Fibroblast of lung (primary cell): ENCODE data around the gene HLA-DRB5. TPM values are rescaled to one million over a fixed set of nuclear protein-coding genes. Genes with fewer than 3 reads are reported as not detected.
"Not testable (repeated sequence)": the region's sequence is repeated elsewhere in the genome, so short reads cannot be mapped to it uniquely, and the experiment has no call there.

Source experiments
- DNase-seq, 2 donors: peaks; one replicate each; pipeline versions ENCODE4 v3.0.0 to v3.0.0-alpha.2; 2010; ENCODE audit warnings: low read depth in 2 of 2
- H2AFZ ChIP-seq: 2 replicates; pipeline ENCODE4 v1.5.1; 2012; ENCODE audit warnings: low read length, control low read depth, inconsistent platforms
- H3K27ac ChIP-seq: 2 replicates; pipeline ENCODE4 v1.5.1; 2011; ENCODE audit warnings: low read length, control low read depth; ENCODE audit not compliant: insufficient read depth
- H3K27me3 ChIP-seq: 2 replicates; pipeline ENCODE4 v1.5.1; 2011; ENCODE audit warnings: mild to moderate bottlenecking, low read length; ENCODE audit not compliant: control insufficient read depth, insufficient read depth
- H3K36me3 ChIP-seq: 2 replicates; pipeline ENCODE4 v1.5.1; 2011; ENCODE audit warnings: low read length; ENCODE audit not compliant: control insufficient read depth, insufficient read depth
- H3K4me1 ChIP-seq: 2 replicates; pipeline ENCODE4 v1.5.1; 2011; ENCODE audit warnings: low read length; ENCODE audit not compliant: control insufficient read depth, insufficient read depth; ENCODE audit errors: extremely low read depth
- H3K4me2 ChIP-seq: 2 replicates; pipeline ENCODE4 v1.5.1; 2011; ENCODE audit warnings: low read length, control low read depth; ENCODE audit not compliant: insufficient read depth; ENCODE audit errors: extremely low read depth
- H3K4me3 ChIP-seq, 4 experiments: fragments of 200-600 bp in 1 of 4; sonication (generic) in 1 of 4; replicated peaks in 1 of 4; 2 replicates each; pipeline ENCODE4 v1.5.1; 2011 to 2016; ENCODE audit warnings: low read length in 4 of 4, low read depth in 3 of 4, mild to moderate bottlenecking in 3 of 4, control low read depth in 2 of 4, inconsistent platforms in 1 of 4, mixed read lengths in 1 of 4; ENCODE audit not compliant: insufficient read depth in 1 of 4; ENCODE audit errors: control extremely low read depth in 1 of 4
- H3K79me2 ChIP-seq: 2 replicates; pipeline ENCODE4 v1.5.1; 2012; ENCODE audit warnings: mild to moderate bottlenecking, low read length, inconsistent platforms; ENCODE audit not compliant: control insufficient read depth, insufficient read depth
- H3K9ac ChIP-seq: 2 replicates; pipeline ENCODE4 v1.5.1; 2011; ENCODE audit warnings: mild to moderate bottlenecking, low read length, control low read depth; ENCODE audit not compliant: insufficient read depth
- H3K9me3 ChIP-seq: 2 replicates; pipeline ENCODE4 v1.5.1; 2012; ENCODE audit warnings: low read depth, low read length; ENCODE audit not compliant: control insufficient read depth, insufficient read depth
- H4K20me1 ChIP-seq: 2 replicates; pipeline ENCODE4 v1.5.1; 2011; ENCODE audit warnings: low read length; ENCODE audit not compliant: control insufficient read depth, insufficient read depth; ENCODE audit errors: extremely low read depth
- CTCF ChIP-seq, 2 donors: IDR thresholded peaks in 1 of 2; conservative IDR thresholded peaks in 1 of 2; 1 replicate in 1 of 2; 2 replicates in 1 of 2; pipeline ENCODE4 v1.5.1; 2011 to 2012; ENCODE audit warnings: low read length in 2 of 2, control low read depth in 1 of 2, inconsistent platforms in 1 of 2, low read depth in 1 of 2, mild to moderate bottlenecking in 1 of 2
- EZH2 ChIP-seq: IDR thresholded peaks from 2 replicates; pipeline ENCODE4 v1.5.1; 2012; ENCODE audit warnings: low read length, control low read depth, mild to moderate bottlenecking; ENCODE audit errors: missing control alignments
- polyA plus RNA-seq, 2 donors: library from polyadenylated mRNA; depleted of rRNA in 1 of 2; stranded (reverse) in 1 of 2; unstranded in 1 of 2; fragments of >200 nt; gene quantifications; 2 replicates each; pipeline ENCODE4 v1.2.1, GENCODE V29; 2011 to 2012; ENCODE audit warnings: missing spikeins in 1 of 2
- total RNA-seq: library from RNA; depleted of rRNA; stranded (reverse); fragments of >200 nt; gene quantifications from 2 replicates; pipeline ENCODE4 v1.2.1, GENCODE V29; 2014

The HLA-DRB5 gene
- total and polyA plus RNA-seq, 2 donors (not counting 1 experiment from before 2014, with no cell fraction given): not detected

GRCh38 chr6:32553037-32553742 lies 23.1 kb upstream of the HLA-DRB5 start:
- no peaks in the 10 kb centered on the region for H3K4me1 ChIP-seq
- no peak for TF ChIP-seq EZH2
- TF ChIP-seq CTCF (conservative IDR thresholded peaks at IDR 0.05 in 1 of 2, IDR thresholded peaks at IDR 0.05 in 1 of 2; ENCODE audit: low read depth in 1 of 2, low read length in 2 of 2): no peak
- H3K27me3 ChIP-seq: no peaks in the 10 kb centered on the region
- H3K36me3 ChIP-seq: no peaks in the 10 kb centered on the region
- no peak overlapping the region for H3K4me2 ChIP-seq
- no peak overlapping the region for H3K4me3 ChIP-seq
- H3K9me3 ChIP-seq: no peaks in the 10 kb centered on the region
- no peak overlapping the region for H3K27ac ChIP-seq
- H4K20me1 ChIP-seq: no peaks in the 10 kb centered on the region
- no peak for DNase-seq
- no peak overlapping the region for H3K9ac ChIP-seq
- H3K79me2 ChIP-seq: no peaks in the 10 kb centered on the region
- H2AFZ ChIP-seq: no peak overlapping the region

DNA sequence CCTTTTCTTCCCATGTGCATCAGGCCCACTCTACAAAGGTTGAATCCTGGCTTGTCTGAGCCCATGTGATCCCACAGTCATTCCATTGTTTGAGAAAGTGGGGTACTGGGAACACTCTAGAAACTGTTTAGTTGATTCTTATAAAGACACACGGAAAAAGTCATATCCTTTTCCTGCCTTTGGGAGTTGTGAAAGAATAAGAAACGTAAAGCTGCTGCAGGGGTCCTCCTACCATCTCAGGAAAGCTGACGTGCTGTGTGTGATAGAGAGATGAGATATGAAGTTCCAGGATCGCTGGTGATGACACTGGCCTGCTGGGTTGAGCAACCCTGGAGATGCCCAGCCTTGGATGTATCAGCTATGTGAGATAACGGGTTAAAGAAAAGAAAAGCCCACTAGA lies 21.3 kb upstream of the HLA-DRB5 start:
- no peaks in the 10 kb centered on the region for H3K36me3 ChIP-seq
- no peak overlapping the region for H2AFZ ChIP-seq

DNA sequence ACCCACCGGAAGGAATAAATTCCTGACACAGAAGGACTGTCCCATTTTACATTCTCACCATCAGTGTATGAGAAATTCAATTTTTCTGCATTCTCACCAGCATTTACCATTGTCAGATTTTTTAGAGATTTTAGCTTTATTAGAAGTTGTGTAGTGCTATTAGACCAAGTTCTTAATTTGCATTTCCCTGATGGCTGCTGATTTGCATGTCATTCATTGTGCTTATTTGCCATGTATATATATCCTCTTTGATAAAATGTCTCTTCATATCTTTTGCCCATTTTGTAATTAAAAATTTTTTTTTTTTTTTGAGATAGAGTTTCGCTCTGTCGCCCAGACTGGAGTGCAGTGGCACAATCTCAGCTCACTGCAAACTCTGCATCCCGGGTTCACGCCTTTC lies 9.8 kb upstream of the HLA-DRB5 start:
- Histone ChIP-seq H3K27me3 (no peaks in the 10 kb centered on the region), H3K4me2 (no peak overlapping the region), H2AFZ (no peak overlapping the region), H3K4me3 (no peak overlapping the region), H3K36me3 (no peaks in the 10 kb centered on the region), H3K27ac (no peak overlapping the region), H4K20me1 (no peaks in the 10 kb centered on the region), H3K4me1 (no peaks in the 10 kb centered on the region), H3K79me2 (no peaks in the 10 kb centered on the region), H3K9me3 (no peaks in the 10 kb centered on the region), H3K9ac (no peak overlapping the region)
- TF ChIP-seq EZH2 (no peak), CTCF (conservative IDR thresholded peaks at IDR 0.05 in 1 of 2, IDR thresholded peaks at IDR 0.05 in 1 of 2; ENCODE audit: low read depth in 1 of 2, low read length in 2 of 2) (no peak)
- no peak for DNase-seq

More for the DNA sequence above, 21.3 kb upstream of the HLA-DRB5 start:
- Histone ChIP-seq H3K4me3 (no peak overlapping the region), H3K79me2 (no peaks in the 10 kb centered on the region), H3K4me2 (no peak overlapping the region), H3K9me3 (no peaks in the 10 kb centered on the region), H3K27me3 (no peaks in the 10 kb centered on the region), H3K27ac (no peak overlapping the region), H4K20me1 (no peaks in the 10 kb centered on the region), H3K9ac (no peak overlapping the region), H3K4me1 (no peaks in the 10 kb centered on the region)
- no peak for TF ChIP-seq CTCF (conservative IDR thresholded peaks at IDR 0.05 in 1 of 2, IDR thresholded peaks at IDR 0.05 in 1 of 2; ENCODE audit: low read depth in 1 of 2, low read length in 2 of 2)
- TF ChIP-seq EZH2: no peak
- DNase-seq: no peak

DNA sequence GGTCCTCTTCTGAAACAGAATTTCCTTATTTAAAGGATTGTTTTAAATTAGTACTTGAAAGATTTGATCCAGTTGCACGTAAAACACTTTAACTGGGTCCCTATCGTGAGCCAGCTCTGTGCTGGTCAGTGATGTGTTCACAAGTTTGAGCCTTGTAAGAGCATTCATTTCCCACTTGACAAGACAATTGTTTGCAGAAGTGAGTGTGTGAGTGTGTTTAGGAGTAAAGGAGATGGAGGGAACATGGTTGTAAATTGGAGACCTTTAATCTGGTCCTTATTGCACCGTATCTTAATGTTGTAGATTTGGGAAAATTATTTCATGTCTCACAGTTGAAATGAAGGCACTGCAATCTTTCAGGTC lies 325 bp upstream of the HLA-DRB5 start:
- H3K4me2 ChIP-seq, H3K36me3 ChIP-seq, H3K9ac ChIP-seq: not testable (repeated sequence)

More for the DNA sequence above, 325 bp upstream of the HLA-DRB5 start:
- not testable (repeated sequence) for H3K9me3 ChIP-seq, H3K4me3 ChIP-seq, H3K79me2 ChIP-seq, DNase-seq, H3K27ac ChIP-seq, H2AFZ ChIP-seq, H3K27me3 ChIP-seq, H4K20me1 ChIP-seq, H3K4me1 ChIP-seq
